ENCODE data around the gene CTNNA3.
"Not testable (repeated sequence)": the region's sequence is repeated elsewhere in the genome, so short reads cannot be mapped to it uniquely, and the experiment has no call there.

CTNNA3 gene

GRCh38 chr10:66378117-66378876 lies 1317.7 kb downstream of the CTNNA3 start:
- DNase-seq (ENCODE audit: low read depth) = no peak

GRCh38 chr10:66368146-66368545 lies 1327.8 kb downstream of the CTNNA3 start:
- DNase-seq (ENCODE audit: low read depth) = no peak

GRCh38 chr10:66366163-66366562 lies 1329.8 kb downstream of the CTNNA3 start:
- no peak for DNase-seq (ENCODE audit: low read depth)

- DNase-seq (ENCODE audit: low read depth) = no peak
These were observed 1330.3 kb downstream of the CTNNA3 start for GRCh38 chr10:66365686-66366085.

- no peak for DNase-seq (ENCODE audit: low read depth)
These were observed 1333.5 kb downstream of the CTNNA3 start for GRCh38 chr10:66362522-66362921.

- not testable (repeated sequence) for DNase-seq (ENCODE audit: low read depth)
These were observed 1342.2 kb downstream of the CTNNA3 start for GRCh38 chr10:66353822-66354221.

- DNase-seq (ENCODE audit: low read depth) = no peak
These were observed 1342.6 kb downstream of the CTNNA3 start for GRCh38 chr10:66353422-66353821.

- DNase-seq (ENCODE audit: low read depth) = no peak
These were observed 1345.2 kb downstream of the CTNNA3 start for GRCh38 chr10:66350622-66351399.

- no peak for DNase-seq (ENCODE audit: low read depth)
These were observed 1346.3 kb downstream of the CTNNA3 start for GRCh38 chr10:66349726-66350125.

- DNase-seq (ENCODE audit: low read depth) = no peak
These were observed 1346.9 kb downstream of the CTNNA3 start for GRCh38 chr10:66349076-66349475.

GRCh38 chr10:66337211-66337610 lies 1358.8 kb downstream of the CTNNA3 start:
- no peak for DNase-seq (ENCODE audit: low read depth)

GRCh38 chr10:66336791-66337190 lies 1359.2 kb downstream of the CTNNA3 start:
- DNase-seq (ENCODE audit: low read depth) = no peak

- not testable (repeated sequence) for DNase-seq (ENCODE audit: low read depth)
These were observed 1360.2 kb downstream of the CTNNA3 start for GRCh38 chr10:66335753-66336152.

GRCh38 chr10:66329147-66329546 lies 1366.8 kb downstream of the CTNNA3 start:
- no peak for DNase-seq (ENCODE audit: low read depth)

- no peak for DNase-seq (ENCODE audit: low read depth)
These were observed 1369.1 kb downstream of the CTNNA3 start for GRCh38 chr10:66326876-66327275.

GRCh38 chr10:66322777-66323176 lies 1373.2 kb downstream of the CTNNA3 start:
- no peak for DNase-seq (ENCODE audit: low read depth)

- DNase-seq (ENCODE audit: low read depth) = no peak
These were observed 1374.0 kb downstream of the CTNNA3 start for GRCh38 chr10:66321723-66322665.

GRCh38 chr10:66318761-66319160 lies 1377.2 kb downstream of the CTNNA3 start:
- no peak for DNase-seq (ENCODE audit: low read depth)

GRCh38 chr10:66307826-66308225 lies 1388.2 kb downstream of the CTNNA3 start:
- no peak for DNase-seq (ENCODE audit: low read depth)

GRCh38 chr10:66301078-66301477 lies 1394.9 kb downstream of the CTNNA3 start:
- DNase-seq (ENCODE audit: low read depth) = no peak

- DNase-seq (ENCODE audit: low read depth) = no peak
These were observed 1400.4 kb downstream of the CTNNA3 start for GRCh38 chr10:66295602-66296001.

GRCh38 chr10:66294538-66294937 lies 1401.5 kb downstream of the CTNNA3 start:
- DNase-seq (ENCODE audit: low read depth) = no peak
